ENCODE data around the gene FGF14.

- TF ChIP-seq CTCF (IDR thresholded peaks at IDR 0.05) (no peak), EZH2 (IDR thresholded peaks at IDR 0.05) (no peak)
Measured at GRCh38 chr13:101830035-101830434, 571.8 kb downstream of the FGF14 start.

Data from neural progenitor cell (in vitro differentiated cells).